Measurements from ENCODE around the gene MANBA.

- TF ChIP-seq EZH2phosphoT487 (IDR thresholded peaks at IDR 0.05; ENCODE audit: borderline replicate concordance, low read length) = no peak
- TF ChIP-seq CTCF (IDR thresholded peaks at IDR 0.05; ENCODE audit: low read depth, low read length, poor library complexity, severe bottlenecking) = no peak
Measured at GRCh38 chr4:102734116-102734515, 26.7 kb downstream of the MANBA start.

Measured in DOHH2 (cell line).